DMS53 (cell line): ENCODE data around the gene RBPJL.

Source experiments
- DNase-seq: peaks from one replicate; lab custom pipeline; 2025; lab: John Stamatoyannopoulos, UW

The RBPJL gene

GRCh38 chr20:45361793-45362192 is 55.2 kb downstream of the RBPJL start:
- DNase-seq = no peak

GRCh38 chr20:45362804-45363610 is 56.4 kb downstream of the RBPJL start, which contains the start of gene SYS1:
TSS of gene SYS1 (plus strand) at chr20:45363156. CDS start at chr20:45363532, 376 bp downstream.
- DNase-seq = peak; percentile 99

- no peak for DNase-seq
Measured at GRCh38 chr20:45363611-45364492, 57.2 kb downstream of the RBPJL start.

GRCh38 chr20:45365444-45365970 is 58.9 kb downstream of the RBPJL start:
- no peak for DNase-seq

- DNase-seq = no peak
Measured at GRCh38 chr20:45366192-45366591, 59.6 kb downstream of the RBPJL start.

GRCh38 chr20:45366631-45367030 is 60.0 kb downstream of the RBPJL start:
- DNase-seq = no peak

- no peak for DNase-seq
Measured at GRCh38 chr20:45367126-45367525, 60.5 kb downstream of the RBPJL start.
